ENCODE measurements around the gene KCTD20.
A peak's percentile ranks its signal among the peaks of the same experiment; 100 is the strongest.
"Not testable (repeated sequence)": the region's sequence is repeated elsewhere in the genome, so short reads cannot be mapped to it uniquely, and the experiment has no call there.

Gene KCTD20

GRCh38 chr6:36442671-36443470 lies at the start of gene KCTD20, which contains the start of gene PXT1:
TSS of gene KCTD20 (plus strand) at chr6:36443000. CDS start at chr6:36470098, 27,098 bp downstream.
TSS of gene PXT1 (minus strand) at chr6:36442854. CDS start at chr6:36426082, 16,772 bp downstream.
- DNase-seq, result peak; percentile 74

- DNase-seq, result no peak
These were observed 42.8 kb upstream of the KCTD20 start for GRCh38 chr6:36399970-36400369.

- no peak for DNase-seq
These were observed 40.3 kb upstream of the KCTD20 start for GRCh38 chr6:36402481-36402880.

GRCh38 chr6:36404164-36404563 lies 38.6 kb upstream of the KCTD20 start:
- no peak for DNase-seq

- DNase-seq, result not testable (repeated sequence)
These were observed 33.1 kb upstream of the KCTD20 start for GRCh38 chr6:36409718-36410117.

- DNase-seq, result no peak
These were observed 29.0 kb upstream of the KCTD20 start for GRCh38 chr6:36413489-36414480.

- no peak for DNase-seq
These were observed 28.3 kb upstream of the KCTD20 start for GRCh38 chr6:36414481-36414880.

- no peak for DNase-seq
These were observed 24.2 kb upstream of the KCTD20 start for GRCh38 chr6:36418558-36418957.

- no peak for DNase-seq
These were observed 23.5 kb upstream of the KCTD20 start for GRCh38 chr6:36419310-36419709.

GRCh38 chr6:36422714-36423100 lies 20.1 kb upstream of the KCTD20 start:
- no peak for DNase-seq

GRCh38 chr6:36423101-36423824 lies 19.5 kb upstream of the KCTD20 start:
- peak; percentile 95 for DNase-seq

- no peak for DNase-seq
These were observed 16.2 kb upstream of the KCTD20 start for GRCh38 chr6:36426622-36427021.

- no peak for DNase-seq
These were observed 13.9 kb upstream of the KCTD20 start for GRCh38 chr6:36428911-36429310.

GRCh38 chr6:36430351-36430750 lies 12.4 kb upstream of the KCTD20 start:
- no peak for DNase-seq

GRCh38 chr6:36431197-36431596 lies 11.6 kb upstream of the KCTD20 start:
- DNase-seq, result no peak

- DNase-seq, result no peak
These were observed 10.6 kb upstream of the KCTD20 start for GRCh38 chr6:36432151-36432671.

GRCh38 chr6:36436466-36436865 lies 6.3 kb upstream of the KCTD20 start:
- no peak for DNase-seq

- peak; percentile 88 for DNase-seq
These were observed 1.4 kb upstream of the KCTD20 start for GRCh38 chr6:36441307-36441894.

GRCh38 chr6:36442103-36442670 lies 613 bp upstream of the KCTD20 start:
- no peak for DNase-seq

GRCh38 chr6:36443471-36444428 lies 950 bp downstream of the KCTD20 start:
- no peak for DNase-seq

GRCh38 chr6:36444470-36444869 lies 1.7 kb downstream of the KCTD20 start:
- no peak for DNase-seq

Data from DMS79 (cell line).